Suprapubic skin (tissue), 4 donors: ENCODE data around the gene HOXB5. TPM values are rescaled to one million over a fixed set of nuclear protein-coding genes. Genes with fewer than 3 reads are reported as not detected.

ENCODE experiments used
- DNase-seq, 2 donors: peaks; one replicate each; pipeline ENCODE4 v3.0.0-alpha.2; 2019; ENCODE audit warnings: low spot score in 2 of 2
- H3K27ac ChIP-seq: fragments of 200-600 bp; sonication (generic); one replicate; pipeline ENCODE4 v1.5.1; 2019
- H3K27me3 ChIP-seq: fragments of 200-600 bp; sonication (generic); one replicate; pipeline ENCODE4 v1.5.1; 2019
- H3K36me3 ChIP-seq: fragments of 200-600 bp; sonication (generic); one replicate; pipeline ENCODE4 v1.5.1; 2019
- H3K4me1 ChIP-seq: fragments of 200-600 bp; sonication (generic); one replicate; pipeline ENCODE4 v1.5.1; 2019
- H3K4me3 ChIP-seq: fragments of 200-600 bp; sonication (generic); one replicate; pipeline ENCODE4 v1.5.1; 2019; ENCODE audit warnings: mild to moderate bottlenecking
- H3K9me3 ChIP-seq: fragments of 200-600 bp; sonication (generic); one replicate; pipeline ENCODE4 v1.5.1; 2019
- CTCF ChIP-seq, 2 donors: fragments of 200-600 bp in 1 of 2; fragments of 450-650 bp in 1 of 2; sonication (generic) in 1 of 2; IDR thresholded peaks; one replicate each; pipeline ENCODE4 v1.5.1; 2016 to 2019; ENCODE audit warnings: antibody characterized with exemption in 2 of 2, mild to moderate bottlenecking in 1 of 2, moderate library complexity in 1 of 2
- EP300 ChIP-seq: sonication (generic); formaldehyde crosslinking; IDR thresholded peaks from one replicate; pipeline ENCODE4 v1.6.1; 2017; ENCODE audit warnings: antibody characterized with exemption
- POLR2A ChIP-seq, 2 donors: fragments of 450-650 bp; IDR thresholded peaks; one replicate each; pipeline ENCODE4 v1.6.1; 2017; ENCODE audit warnings: antibody characterized with exemption in 2 of 2, mild to moderate bottlenecking in 2 of 2, moderate library complexity in 2 of 2
- POLR2AphosphoS5 ChIP-seq, 3 donors: sonication (generic); formaldehyde crosslinking; IDR thresholded peaks; one replicate each; pipeline ENCODE4 v1.6.1; 2017; ENCODE audit warnings: antibody characterized with exemption in 3 of 3
- WGBS: methylation state at CpG from one replicate; pipeline ENCODE4 v1.1.5; 2018; 5-methylcytosine and 5-hydroxymethylcytosine counted together
- total RNA-seq, 4 donors: library from RNA; depleted of rRNA; stranded (reverse); fragments of >200 nt; gene quantifications; one replicate each; pipeline ENCODE4 v1.1.0, GENCODE V29; 2016

Gene HOXB5
- total RNA-seq, 4 donors from 2014 or later, result 0.72 to 0.80 TPM; not detected in 2

- Histone ChIP-seq H3K9me3 (no peaks in the 10 kb centered on the region), H3K27me3 (peaks cover 100% of the 10 kb centered on the region), H3K4me1 (peaks cover 13% of the 10 kb centered on the region), H3K27ac (no peak overlapping the region), H3K36me3 (no peaks in the 10 kb centered on the region), H3K4me3 (no peak overlapping the region)
- WGBS, result 77% methylated on average over 5 of the region's 7 CpGs
- DNase-seq, result peak in 1 of 2 donors; percentile 43
- TF ChIP-seq POLR2A (IDR thresholded peaks at IDR 0.05), result no peak
- no peak for TF ChIP-seq POLR2AphosphoS5 (IDR thresholded peaks at IDR 0.05)
- TF ChIP-seq CTCF (IDR thresholded peaks at IDR 0.05), result no peak
- no peak for TF ChIP-seq EP300
These were observed 38.4 kb upstream of the HOXB5 start for GRCh38 chr17:48631693-48632578.

- Histone ChIP-seq H3K27ac (no peak overlapping the region), H3K4me1 (peaks cover 19% of the 10 kb centered on the region), H3K9me3 (no peaks in the 10 kb centered on the region), H3K27me3 (peaks cover 100% of the 10 kb centered on the region), H3K4me3 (no peak overlapping the region), H3K36me3 (no peaks in the 10 kb centered on the region)
- TF ChIP-seq POLR2AphosphoS5 (IDR thresholded peaks at IDR 0.05) (no peak), CTCF (IDR thresholded peaks at IDR 0.05) (no peak), POLR2A (IDR thresholded peaks at IDR 0.05) (no peak), EP300 (no peak)
- no peak for DNase-seq
- 60% methylated on average over 10 of the region's 15 CpGs for WGBS
These were observed 37.5 kb upstream of the HOXB5 start for GRCh38 chr17:48630925-48631692.

- H3K27ac ChIP-seq, result no peak overlapping the region
- H3K27me3 ChIP-seq, result peaks cover 100% of the 10 kb centered on the region
- H3K9me3 ChIP-seq, result no peaks in the 10 kb centered on the region
- DNase-seq, result no peak
- no peak for TF ChIP-seq POLR2AphosphoS5 (IDR thresholded peaks at IDR 0.05)
- no peak for TF ChIP-seq EP300
- TF ChIP-seq POLR2A (IDR thresholded peaks at IDR 0.05), result no peak
- no peak for TF ChIP-seq CTCF (IDR thresholded peaks at IDR 0.05)
- H3K4me1 ChIP-seq, result peaks cover 27% of the 10 kb centered on the region
- WGBS, result 64% methylated on average over 15 of the region's 15 CpGs
- no peaks in the 10 kb centered on the region for H3K36me3 ChIP-seq
- no peak overlapping the region for H3K4me3 ChIP-seq
These were observed 36.7 kb upstream of the HOXB5 start for GRCh38 chr17:48630009-48630924.

DNA sequence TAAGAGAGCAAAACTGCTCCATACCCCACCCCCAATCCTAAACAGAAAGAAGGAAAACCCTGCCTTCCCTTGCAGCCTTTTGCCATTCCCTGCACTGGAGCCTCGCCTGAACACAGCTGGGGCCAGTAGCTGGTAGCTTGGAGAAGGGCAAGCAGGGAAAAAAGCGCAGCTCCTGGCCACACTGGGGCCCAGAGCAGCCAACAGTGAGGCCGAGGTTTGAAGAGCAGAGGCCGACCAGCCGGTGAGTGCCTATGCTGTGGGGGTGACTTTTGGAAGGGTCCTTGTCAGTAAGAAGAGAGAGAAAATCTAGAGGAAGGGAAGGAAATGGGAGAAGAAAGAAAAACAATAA lies 35.8 kb upstream of the HOXB5 start:
- Histone ChIP-seq H3K27me3 (peaks cover 100% of the 10 kb centered on the region), H3K9me3 (no peaks in the 10 kb centered on the region), H3K4me1 (peaks cover 34% of the 10 kb centered on the region), H3K36me3 (no peaks in the 10 kb centered on the region), H3K4me3 (no peak overlapping the region), H3K27ac (no peak overlapping the region)
- 69% methylated on average over 5 of the region's 5 CpGs for WGBS
- no peak for DNase-seq
- no peak for TF ChIP-seq CTCF (IDR thresholded peaks at IDR 0.05)
- no peak for TF ChIP-seq EP300
- no peak for TF ChIP-seq POLR2A (IDR thresholded peaks at IDR 0.05)
- TF ChIP-seq POLR2AphosphoS5 (IDR thresholded peaks at IDR 0.05), result no peak
